Measurements from ENCODE around the gene TNRC6C. TPM values are rescaled to one million over a fixed set of nuclear protein-coding genes. Genes with fewer than 3 reads are reported as not detected.
A peak's percentile ranks its signal among the peaks of the same experiment; 100 is the strongest.
"Not testable (repeated sequence)": the region's sequence is repeated elsewhere in the genome, so short reads cannot be mapped to it uniquely, and the experiment has no call there.

TNRC6C gene
- total and polyA plus RNA-seq, 7 donors: 1.2 to 22.4 (median 11.4) TPM

DNA sequence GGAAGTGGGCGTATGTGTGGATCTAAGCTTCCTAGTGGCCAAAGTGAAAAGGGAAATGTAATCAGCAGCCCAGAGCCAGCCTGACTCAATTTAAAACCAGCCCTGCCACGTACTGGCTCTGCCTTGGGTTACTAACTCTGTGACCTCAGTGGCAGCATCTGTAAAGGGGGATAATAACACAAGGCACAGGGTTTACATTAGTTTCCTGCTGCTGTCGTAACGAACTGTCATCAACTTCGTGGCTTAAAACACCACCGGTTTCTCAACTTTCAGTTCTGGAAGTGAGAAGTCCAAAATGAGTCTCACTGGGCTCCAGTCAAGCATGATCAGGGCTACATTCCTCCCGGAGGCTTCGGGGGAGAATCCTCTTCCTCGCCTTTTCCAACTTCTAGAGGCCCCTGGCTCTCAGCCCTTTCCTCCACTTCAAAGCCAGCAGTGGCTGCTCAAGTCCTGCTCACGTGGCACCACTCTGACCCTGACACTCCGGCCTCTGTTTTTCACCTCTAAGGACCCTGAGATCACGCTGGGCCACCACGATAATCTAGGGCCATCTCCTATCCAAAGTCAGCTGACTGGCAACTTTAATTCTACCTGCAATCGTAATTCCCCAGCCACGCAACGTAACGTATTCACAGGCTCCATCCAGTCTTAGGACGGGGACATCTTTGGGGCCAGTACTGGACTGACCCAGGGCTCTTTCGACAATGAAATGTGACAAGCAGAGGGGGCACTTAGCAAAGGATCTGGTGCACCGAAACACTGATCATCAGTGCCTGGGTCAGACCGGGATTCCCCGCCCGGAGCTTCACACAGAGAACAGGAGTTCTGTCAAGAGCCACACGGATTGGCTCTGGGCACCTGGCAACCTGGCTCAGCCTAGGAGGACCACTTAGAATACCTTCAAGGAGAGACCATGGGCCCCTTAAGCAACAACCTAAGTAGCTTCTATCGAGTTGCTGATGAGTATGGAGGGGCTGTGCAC, 155.6 kb downstream of the TNRC6C start:
- Histone ChIP-seq H3K9me3 (no peaks in the 10 kb centered on the region), H3K36me3 (ENCODE audit: insufficient read depth in 1 of 2, low read depth in 1 of 2) (no peaks in the 10 kb centered on the region), H3K27me3 (ENCODE audit: insufficient read depth in 3 of 3, low read length in 2 of 3) (peaks cover 0 to 2% (median 0%) of the 10 kb centered on the region in 3 donors), H3K4me3 (no peak overlapping the region), H3K4me1 (peaks cover 26% of the 10 kb centered on the region), H3K27ac (no peak overlapping the region)
- WGBS, 3 donors: 82 to 90% (median 85%) methylated on average over 25 of the region's 25 CpGs
- TF ChIP-seq CTCF (IDR thresholded peaks at IDR 0.05): no peak
- ATAC-seq (no peak), DNase-seq (peak in 1 of 2 donors; percentile 38)
- intact Hi-C loops (cut with DNase I): loop anchor here (2.0 to 10.0 kb wide), 6 partner anchors 61 to 311 kb away; no protein-coding TSS in a partner anchor

GRCh38 chr17:78114831-78115723, 156.6 kb downstream of the TNRC6C start:
- Histone ChIP-seq H3K36me3 (ENCODE audit: insufficient read depth in 1 of 2, low read depth in 1 of 2) (no peaks in the 10 kb centered on the region), H3K27ac (no peak overlapping the region), H3K27me3 (ENCODE audit: insufficient read depth in 3 of 3, low read length in 2 of 3) (peaks cover 0 to 2% (median 0%) of the 10 kb centered on the region in 3 donors), H3K4me3 (no peak overlapping the region), H3K4me1 (peaks cover 23% of the 10 kb centered on the region), H3K9me3 (no peaks in the 10 kb centered on the region)
- intact Hi-C loops (cut with DNase I): loop anchor here (5.0 to 10.0 kb wide), 3 partner anchors 98 to 310 kb away; no protein-coding TSS in a partner anchor
- ATAC-seq (no peak), DNase-seq (peak in 1 of 2 donors; percentile 50)
- WGBS, 3 donors: 54 to 76% (median 64%) methylated on average over 25 to 27 of the region's 28 CpGs
- TF ChIP-seq CTCF (IDR thresholded peaks at IDR 0.05): no peak

GRCh38 chr17:78115803-78116202, 157.3 kb downstream of the TNRC6C start:
- H3K9me3 ChIP-seq; H3K4me3 ChIP-seq; H3K27ac ChIP-seq; H3K27me3 ChIP-seq (ENCODE audit: insufficient read depth in 3 of 3, low read length in 2 of 3); ATAC-seq; H3K36me3 ChIP-seq (ENCODE audit: insufficient read depth in 1 of 2, low read depth in 1 of 2): not testable (repeated sequence)
- DNase-seq: peak in 1 of 2 donors; percentile 39
- intact Hi-C loops (cut with DNase I): loop anchor here in 1 of 2 donors (10.0 kb wide), 1 partner anchor 309 kb away; no protein-coding TSS in a partner anchor
- 93 to 96% (median 95%) methylated on average over 12 to 15 of the region's 18 CpGs for WGBS, 3 donors
- peaks cover 16% of the 10 kb centered on the region for H3K4me1 ChIP-seq

DNA sequence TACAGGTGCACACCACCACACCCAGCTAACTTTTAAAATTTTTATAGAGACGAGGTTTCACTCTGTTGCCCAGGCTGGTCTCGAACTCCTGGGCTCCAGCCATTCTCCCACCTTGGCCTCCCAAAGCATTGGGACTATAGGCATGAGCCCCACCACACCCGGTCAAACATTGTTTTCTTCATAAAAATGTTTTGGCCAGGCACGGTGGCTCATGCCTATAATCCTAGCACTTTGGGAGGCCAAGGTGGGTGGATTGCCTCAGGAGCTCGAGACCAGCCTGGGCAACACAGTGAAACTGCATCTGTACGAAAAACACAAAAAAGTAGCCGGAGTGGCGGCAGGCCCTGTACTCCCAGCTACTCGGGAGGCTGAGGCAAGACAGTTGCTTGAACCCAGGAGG, 157.9 kb downstream of the TNRC6C start:
- TF ChIP-seq CTCF (IDR thresholded peaks at IDR 0.05): no peak
- Histone ChIP-seq H3K4me3 (no peak overlapping the region), H3K27ac (no peak overlapping the region), H3K36me3 (ENCODE audit: insufficient read depth in 1 of 2, low read depth in 1 of 2) (no peaks in the 10 kb centered on the region), H3K4me1 (peaks cover 10% of the 10 kb centered on the region), H3K9me3 (no peaks in the 10 kb centered on the region), H3K27me3 (ENCODE audit: insufficient read depth in 3 of 3, low read length in 2 of 3) (peaks cover 0 to 2% (median 0%) of the 10 kb centered on the region in 3 donors)
- peak in 1 of 2 donors; percentile 30 for DNase-seq
- intact Hi-C loops (cut with DNase I): loop anchor here in 1 of 2 donors (10.0 kb wide), 1 partner anchor 308 kb away; no protein-coding TSS in a partner anchor
- 92 to 97% (median 94%) methylated on average over 9 of the region's 9 CpGs for WGBS, 3 donors
- no peak for ATAC-seq

Measured in psoas muscle (tissue), 8 donors.